SU-DHL-6 (cell line): ENCODE measurements around the gene SRRM2.

Source experiments
- H2AFZ ChIP-seq: fragments of 200-600 bp; sonication (generic); 2 replicates; pipeline ENCODE4 v1.6.1; 2014; ENCODE audit warnings: low read depth, mild to moderate bottlenecking, moderate library complexity, mixed read lengths, antibody characterized with exemption, low read length; ENCODE audit not compliant: severe bottlenecking
- H3F3A ChIP-seq: fragments of 200-600 bp; shearing (Covaris generic); 2 replicates; pipeline ENCODE4 v1.6.0; 2016; ENCODE audit warnings: antibody characterized with exemption, mild to moderate bottlenecking; ENCODE audit not compliant: insufficient read depth
- H3K27ac ChIP-seq: fragments of 200-600 bp; sonication (generic); 2 replicates; pipeline ENCODE4 v1.5.1; 2016; ENCODE audit warnings: low read depth, mild to moderate bottlenecking, low read length, moderate library complexity, mixed read lengths
- H3K27me3 ChIP-seq: fragments of 200-600 bp; sonication (generic), shearing (Covaris generic); 2 replicates; pipeline ENCODE4 v1.6.0; 2014; ENCODE audit warnings: mild to moderate bottlenecking, low read length
- H3K36me3 ChIP-seq: fragments of 200-600 bp; sonication (generic); 2 replicates; pipeline ENCODE4 v1.6.1; 2014; ENCODE audit warnings: mild to moderate bottlenecking, low read length, mixed read lengths
- H3K4me2 ChIP-seq: fragments of 300-600, 200-600 bp; shearing (Covaris generic), sonication (generic); 2 replicates; pipeline ENCODE4 v1.6.0; 2014; ENCODE audit warnings: low read length, low read depth, mild to moderate bottlenecking; ENCODE audit not compliant: poor library complexity, severe bottlenecking
- H3K4me3 ChIP-seq: fragments of 200-600 bp; sonication (generic); 2 replicates; pipeline ENCODE4 v1.5.1; 2014; ENCODE audit warnings: antibody characterized with exemption, low read length, mild to moderate bottlenecking, mixed read lengths; ENCODE audit not compliant: insufficient read depth, poor library complexity, severe bottlenecking
- H3K79me2 ChIP-seq: fragments of 200-600 bp; sonication (generic); 2 replicates; pipeline ENCODE4 v1.6.1; 2014; ENCODE audit warnings: mild to moderate bottlenecking, low read length, moderate library complexity; ENCODE audit not compliant: insufficient read depth
- H3K9ac ChIP-seq: fragments of 200-600 bp; sonication (generic); 2 replicates; pipeline ENCODE4 v1.7.0; 2014; ENCODE audit warnings: mild to moderate bottlenecking, low read length
- H3K9me2 ChIP-seq: fragments of 200-600 bp; sonication (generic); replicated peaks from 2 replicates; pipeline ENCODE4 v1.6.1; 2014; ENCODE audit warnings: low read length; ENCODE audit not compliant: insufficient read depth
- H3K9me3 ChIP-seq: fragments of 200-600 bp; sonication (generic); 2 replicates; pipeline ENCODE4 v1.6.1; 2014; ENCODE audit warnings: low read length, mixed read lengths; ENCODE audit not compliant: insufficient read depth
- H4K20me1 ChIP-seq: fragments of 200-600 bp; sonication (generic); 2 replicates; pipeline ENCODE4 v1.6.1; 2014; ENCODE audit warnings: low read depth, mild to moderate bottlenecking, antibody characterized with exemption, low read length, moderate library complexity, mixed read lengths
- EZH2phosphoT487 ChIP-seq: fragments of 200-600 bp; sonication (generic), shearing (Covaris generic); conservative IDR thresholded peaks from 2 replicates; pipeline ENCODE4 v1.6.1; 2018; ENCODE audit warnings: mild to moderate bottlenecking, antibody characterized with exemption, low read length, moderate library complexity, mixed read lengths
- TF ChIP-seq, protein P1 (sequence below): fragments of 200-600 bp; sonication (generic); IDR thresholded peaks from one replicate; pipeline ENCODE4 v1.5.1; 2017; ENCODE audit warnings: antibody characterized with exemption, mild to moderate bottlenecking, low read length, moderate library complexity; ENCODE audit not compliant: insufficient read depth, poor library complexity, severe bottlenecking

SRRM2 gene

DNA sequence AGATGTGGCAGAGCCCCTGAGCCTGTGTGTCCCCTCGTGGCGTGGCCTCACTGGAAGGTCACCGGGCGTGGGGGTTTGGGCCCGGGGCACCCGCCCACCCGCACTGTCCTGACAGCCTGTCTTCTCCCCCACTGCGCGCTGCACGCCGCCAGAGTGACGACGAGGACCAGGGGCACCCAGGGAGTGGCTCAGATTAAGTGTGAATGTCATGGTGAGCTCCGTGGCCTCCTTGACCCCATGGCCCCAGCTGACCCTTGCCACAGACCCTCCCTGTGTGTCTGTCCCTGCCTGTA lies 47.5 kb upstream of the SRRM2 start:
- Histone ChIP-seq H3K36me3 (no peaks in the 10 kb centered on the region), H3K9me3 (no peaks in the 10 kb centered on the region)

DNA sequence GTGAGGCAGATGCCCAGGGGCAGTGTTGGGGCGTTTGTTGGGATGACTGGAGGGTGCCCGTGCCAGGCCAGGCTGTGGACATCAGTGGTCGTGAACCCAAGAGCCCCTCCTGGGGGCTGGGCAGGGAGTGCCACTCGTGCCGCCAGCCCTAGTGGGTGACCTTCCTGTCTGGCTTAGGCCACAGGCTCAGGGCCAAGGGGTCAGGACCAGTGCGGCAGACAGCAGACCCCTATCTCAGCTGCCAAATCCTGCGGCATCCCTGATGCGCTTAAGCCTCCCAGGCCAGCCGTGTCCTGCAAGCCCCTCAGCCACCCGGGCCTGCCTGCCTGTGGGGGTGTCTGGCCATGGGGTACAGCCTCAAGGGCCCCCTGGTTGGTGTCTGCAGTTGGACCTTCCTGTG lies 47.1 kb upstream of the SRRM2 start:
- no peaks in the 10 kb centered on the region for H3K27me3 ChIP-seq
- H3K36me3 ChIP-seq, result no peaks in the 10 kb centered on the region
- no peak overlapping the region for H3K27ac ChIP-seq
- H3F3A ChIP-seq, result no peaks in the 10 kb centered on the region
- no peak for TF ChIP-seq EZH2phosphoT487
- TF ChIP-seq, protein P1, sequence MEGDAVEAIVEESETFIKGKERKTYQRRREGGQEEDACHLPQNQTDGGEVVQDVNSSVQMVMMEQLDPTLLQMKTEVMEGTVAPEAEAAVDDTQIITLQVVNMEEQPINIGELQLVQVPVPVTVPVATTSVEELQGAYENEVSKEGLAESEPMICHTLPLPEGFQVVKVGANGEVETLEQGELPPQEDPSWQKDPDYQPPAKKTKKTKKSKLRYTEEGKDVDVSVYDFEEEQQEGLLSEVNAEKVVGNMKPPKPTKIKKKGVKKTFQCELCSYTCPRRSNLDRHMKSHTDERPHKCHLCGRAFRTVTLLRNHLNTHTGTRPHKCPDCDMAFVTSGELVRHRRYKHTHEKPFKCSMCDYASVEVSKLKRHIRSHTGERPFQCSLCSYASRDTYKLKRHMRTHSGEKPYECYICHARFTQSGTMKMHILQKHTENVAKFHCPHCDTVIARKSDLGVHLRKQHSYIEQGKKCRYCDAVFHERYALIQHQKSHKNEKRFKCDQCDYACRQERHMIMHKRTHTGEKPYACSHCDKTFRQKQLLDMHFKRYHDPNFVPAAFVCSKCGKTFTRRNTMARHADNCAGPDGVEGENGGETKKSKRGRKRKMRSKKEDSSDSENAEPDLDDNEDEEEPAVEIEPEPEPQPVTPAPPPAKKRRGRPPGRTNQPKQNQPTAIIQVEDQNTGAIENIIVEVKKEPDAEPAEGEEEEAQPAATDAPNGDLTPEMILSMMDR, result no peak
- H3K4me2 ChIP-seq, result no peak overlapping the region
- no peaks in the 10 kb centered on the region for H3K9me2 ChIP-seq
- no peak overlapping the region for H3K4me3 ChIP-seq
- no peak overlapping the region for H3K9ac ChIP-seq
- no peaks in the 10 kb centered on the region for H4K20me1 ChIP-seq
- H3K79me2 ChIP-seq, result no peaks in the 10 kb centered on the region
- H2AFZ ChIP-seq, result no peak overlapping the region
- no peaks in the 10 kb centered on the region for H3K9me3 ChIP-seq

More for the DNA sequence above, 47.5 kb upstream of the SRRM2 start:
- H3F3A ChIP-seq, result no peaks in the 10 kb centered on the region
- H3K9ac ChIP-seq, result no peak overlapping the region
- H4K20me1 ChIP-seq, result no peaks in the 10 kb centered on the region
- no peaks in the 10 kb centered on the region for H3K27me3 ChIP-seq
- H3K9me2 ChIP-seq, result no peaks in the 10 kb centered on the region
- TF ChIP-seq, protein P1, result no peak
- no peak for TF ChIP-seq EZH2phosphoT487
- H3K27ac ChIP-seq, result no peak overlapping the region
- H2AFZ ChIP-seq, result no peak overlapping the region
- H3K4me2 ChIP-seq, result no peak overlapping the region
- H3K79me2 ChIP-seq, result no peaks in the 10 kb centered on the region
- H3K4me3 ChIP-seq, result no peak overlapping the region

DNA sequence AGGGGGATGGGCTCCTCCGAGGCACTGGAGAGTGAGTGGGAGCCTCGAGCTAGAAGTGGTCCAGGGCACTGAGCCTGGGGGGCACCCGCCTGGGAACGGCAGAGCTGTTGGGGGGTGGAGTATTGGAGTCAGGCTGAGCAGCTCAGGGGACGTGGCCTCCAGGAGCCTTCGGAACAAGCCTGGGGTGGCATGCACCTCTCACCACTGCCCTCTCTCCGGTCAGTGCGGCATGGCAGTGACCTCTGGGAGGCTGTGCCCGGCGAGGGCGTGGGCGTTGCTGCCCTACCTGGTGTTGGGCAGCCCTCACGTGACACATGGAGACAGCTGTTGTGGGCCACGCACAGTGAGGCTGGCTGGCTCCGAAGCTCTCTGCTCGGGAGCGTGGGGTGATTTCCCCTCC lies 46.4 kb upstream of the SRRM2 start:
- Histone ChIP-seq H3K36me3 (no peaks in the 10 kb centered on the region), H3K4me3 (no peak overlapping the region), H3K9me3 (no peaks in the 10 kb centered on the region), H3K4me2 (no peak overlapping the region), H3K27ac (no peak overlapping the region), H2AFZ (no peak overlapping the region), H4K20me1 (no peaks in the 10 kb centered on the region), H3K9ac (no peak overlapping the region), H3K9me2 (no peaks in the 10 kb centered on the region), H3F3A (no peaks in the 10 kb centered on the region), H3K79me2 (no peaks in the 10 kb centered on the region), H3K27me3 (no peaks in the 10 kb centered on the region)
- no peak for TF ChIP-seq EZH2phosphoT487
- TF ChIP-seq, protein P1, result no peak
